MM.1S (cell line): ENCODE measurements around the gene TNP2.

Experiments
- DNase-seq: peaks from one replicate; pipeline ENCODE4 v3.0.0-alpha.2; 2015
- H2AFZ ChIP-seq: fragments of 300-600 bp; sonication (generic); 2 replicates; pipeline ENCODE4 v1.6.0; 2016; ENCODE audit warnings: antibody characterized with exemption, low read length
- H3F3A ChIP-seq: fragments of 300-600 bp; sonication (generic); 2 replicates; pipeline ENCODE4 v1.6.1; 2016; ENCODE audit warnings: mild to moderate bottlenecking, antibody characterized with exemption, low read length, moderate library complexity, mixed read lengths; ENCODE audit not compliant: insufficient read depth
- H3K27ac ChIP-seq: fragments of 300-600 bp; sonication (generic); 2 replicates; pipeline ENCODE4 v1.5.1; 2016; ENCODE audit warnings: mild to moderate bottlenecking, low read length
- H3K27me3 ChIP-seq: fragments of 300-600 bp; sonication (generic); replicated peaks from 2 replicates; pipeline ENCODE4 v1.6.0; 2016; ENCODE audit warnings: low read length; ENCODE audit not compliant: insufficient read depth
- H3K36me3 ChIP-seq: fragments of 300-600 bp; sonication (generic); replicated peaks from 2 replicates; pipeline ENCODE4 v1.6.1; 2016; ENCODE audit warnings: mild to moderate bottlenecking, low read length, mixed read lengths; ENCODE audit not compliant: insufficient read depth
- H3K4me1 ChIP-seq: fragments of 300-600 bp; sonication (generic); 2 replicates; pipeline ENCODE4 v1.6.1; 2016; ENCODE audit warnings: low read length, mixed read lengths
- H3K4me2 ChIP-seq: fragments of 300-600 bp; sonication (generic); 2 replicates; pipeline ENCODE4 v1.6.0; 2016; ENCODE audit warnings: low read depth, low read length
- H3K4me3 ChIP-seq: fragments of 300-600 bp; sonication (generic); 2 replicates; pipeline ENCODE4 v1.5.1; 2016; ENCODE audit warnings: low read length, mixed read lengths
- H3K79me2 ChIP-seq: fragments of 300-600 bp; sonication (generic); 2 replicates; pipeline ENCODE4 v1.6.1; 2016; ENCODE audit warnings: mixed run types, low read length, mixed read lengths
- H3K9ac ChIP-seq: fragments of 300-600 bp; sonication (generic); 2 replicates; pipeline ENCODE4 v1.6.1; 2016; ENCODE audit warnings: low read length, mixed read lengths
- H3K9me2 ChIP-seq: fragments of 300-600 bp; sonication (generic); replicated peaks from 2 replicates; pipeline ENCODE4 v1.6.1; 2016; ENCODE audit warnings: mild to moderate bottlenecking, low read length, mixed read lengths; ENCODE audit not compliant: insufficient read depth
- H3K9me3 ChIP-seq: fragments of 300-600 bp; sonication (generic); replicated peaks from 2 replicates; pipeline ENCODE4 v1.6.1; 2016; ENCODE audit warnings: mild to moderate bottlenecking, low read length, mixed read lengths; ENCODE audit not compliant: insufficient read depth
- H4K20me1 ChIP-seq: fragments of 300-600 bp; sonication (generic); 2 replicates; pipeline ENCODE4 v1.6.1; 2016; ENCODE audit warnings: mild to moderate bottlenecking, low read length, moderate library complexity, mixed read lengths; ENCODE audit not compliant: insufficient read depth
- EZH2 ChIP-seq: fragments of 300-600 bp; sonication (generic); optimal IDR thresholded peaks from 2 replicates; pipeline ENCODE3; 2017; ENCODE audit warnings: low read depth, mild to moderate bottlenecking, antibody characterized with exemption, low read length, mixed read lengths
- EZH2phosphoT487 ChIP-seq: fragments of 300-600 bp; sonication (generic); IDR thresholded peaks from 2 replicates; pipeline ENCODE4 v1.6.1; 2018; ENCODE audit warnings: antibody characterized with exemption, low read length
- TF ChIP-seq, protein P1 (sequence below): fragments of 300-600 bp; sonication (generic); IDR thresholded peaks from 2 replicates; pipeline ENCODE4 v1.5.1; 2016; ENCODE audit warnings: antibody characterized with exemption, low read length, mixed read lengths

Gene TNP2

DNA sequence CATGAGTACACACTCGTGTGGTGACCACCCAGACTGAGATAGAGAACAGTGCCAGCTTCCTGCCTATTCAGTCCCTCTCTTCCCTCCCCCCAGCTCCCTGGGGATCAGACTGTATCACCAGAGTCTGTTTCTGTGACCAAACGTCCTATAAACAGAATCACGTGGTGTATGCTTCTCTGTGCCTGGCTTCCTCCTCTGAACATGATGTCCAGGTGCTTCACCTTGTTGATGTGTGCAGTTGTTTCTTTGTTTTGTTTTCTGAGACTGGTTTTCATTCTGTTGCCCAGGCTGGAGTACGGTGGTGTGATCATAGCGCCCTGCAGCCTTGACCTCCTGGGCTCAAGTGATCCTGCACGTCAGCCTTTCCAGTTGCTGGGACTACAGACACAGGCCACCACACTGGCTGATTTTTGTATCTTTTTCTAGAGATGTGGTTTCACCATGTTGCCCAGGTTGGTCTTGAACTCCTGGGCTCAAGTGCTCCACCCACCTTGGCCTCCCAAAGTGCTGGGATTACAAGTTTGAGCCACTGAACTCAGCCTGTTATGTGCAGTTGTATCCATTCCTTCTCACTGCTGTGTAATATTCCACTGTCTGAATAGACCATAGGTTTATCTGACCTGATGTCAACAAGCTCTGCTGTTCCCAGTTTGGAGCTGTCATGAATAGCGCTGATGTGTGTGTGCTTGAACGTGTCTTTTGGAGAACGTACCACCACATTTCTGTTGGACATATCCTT is 40.9 kb upstream of the TNP2 start:
- TF ChIP-seq EZH2phosphoT487: no peak
- TF ChIP-seq, protein P1, sequence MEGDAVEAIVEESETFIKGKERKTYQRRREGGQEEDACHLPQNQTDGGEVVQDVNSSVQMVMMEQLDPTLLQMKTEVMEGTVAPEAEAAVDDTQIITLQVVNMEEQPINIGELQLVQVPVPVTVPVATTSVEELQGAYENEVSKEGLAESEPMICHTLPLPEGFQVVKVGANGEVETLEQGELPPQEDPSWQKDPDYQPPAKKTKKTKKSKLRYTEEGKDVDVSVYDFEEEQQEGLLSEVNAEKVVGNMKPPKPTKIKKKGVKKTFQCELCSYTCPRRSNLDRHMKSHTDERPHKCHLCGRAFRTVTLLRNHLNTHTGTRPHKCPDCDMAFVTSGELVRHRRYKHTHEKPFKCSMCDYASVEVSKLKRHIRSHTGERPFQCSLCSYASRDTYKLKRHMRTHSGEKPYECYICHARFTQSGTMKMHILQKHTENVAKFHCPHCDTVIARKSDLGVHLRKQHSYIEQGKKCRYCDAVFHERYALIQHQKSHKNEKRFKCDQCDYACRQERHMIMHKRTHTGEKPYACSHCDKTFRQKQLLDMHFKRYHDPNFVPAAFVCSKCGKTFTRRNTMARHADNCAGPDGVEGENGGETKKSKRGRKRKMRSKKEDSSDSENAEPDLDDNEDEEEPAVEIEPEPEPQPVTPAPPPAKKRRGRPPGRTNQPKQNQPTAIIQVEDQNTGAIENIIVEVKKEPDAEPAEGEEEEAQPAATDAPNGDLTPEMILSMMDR: no peak
- no peak for TF ChIP-seq EZH2
- H3K27me3 ChIP-seq: no peaks in the 10 kb centered on the region
- H3K9me2 ChIP-seq: no peaks in the 10 kb centered on the region
- peak overlapping the region; percentile 100 for H3K27ac ChIP-seq
- peak overlapping the region; percentile 93 for H3K4me2 ChIP-seq
- peaks cover 46% of the 10 kb centered on the region for H3K4me1 ChIP-seq
- H2AFZ ChIP-seq: no peak overlapping the region
- no peaks in the 10 kb centered on the region for H3K9me3 ChIP-seq
- peak; percentile 89 for DNase-seq
- H3K4me3 ChIP-seq: peak overlapping the region; percentile 32
- peaks cover 45% of the 10 kb centered on the region for H3F3A ChIP-seq
- H3K79me2 ChIP-seq: no peaks in the 10 kb centered on the region
- H4K20me1 ChIP-seq: no peaks in the 10 kb centered on the region
- H3K9ac ChIP-seq: peak overlapping the region; percentile 86
- no peaks in the 10 kb centered on the region for H3K36me3 ChIP-seq

DNA sequence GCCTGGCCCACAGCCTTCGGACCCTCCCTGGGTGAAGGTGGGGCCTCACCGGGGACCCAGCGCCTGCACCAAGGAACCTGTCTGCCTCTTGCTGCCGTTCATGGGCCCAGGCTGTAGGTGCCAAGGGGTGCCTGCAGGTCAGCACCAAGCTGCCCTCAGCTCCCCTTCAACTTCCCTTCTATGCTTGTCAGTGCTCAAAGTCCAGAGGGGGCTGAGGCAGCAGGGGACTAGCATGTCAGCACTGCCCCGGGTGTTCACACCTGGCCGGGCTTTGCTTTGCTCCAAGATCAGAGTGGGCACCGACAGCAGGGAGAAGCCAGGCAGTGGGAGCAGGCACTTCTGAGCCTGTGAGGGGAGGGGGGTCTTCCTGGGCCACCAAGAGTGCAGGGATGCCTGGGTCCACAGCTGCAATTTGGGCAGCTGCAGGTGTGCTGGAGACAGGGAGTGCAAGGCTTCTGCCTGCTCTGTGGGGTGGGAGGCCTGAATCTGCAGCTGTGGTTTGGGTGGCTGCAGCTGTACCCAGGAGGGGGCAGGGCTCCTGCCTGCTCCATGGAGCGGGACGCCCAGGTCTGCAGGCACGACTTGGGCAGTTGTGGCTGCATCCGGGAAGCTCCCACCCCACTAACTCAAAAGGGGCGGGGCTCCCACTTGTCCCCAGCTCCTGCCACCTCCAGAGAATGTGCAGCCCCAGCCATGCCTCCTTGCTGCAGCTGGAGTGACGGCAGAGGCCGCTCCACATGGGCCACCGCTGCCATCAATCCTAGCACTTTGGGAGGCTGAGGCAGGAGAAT is 39.6 kb upstream of the TNP2 start:
- Histone ChIP-seq H3K36me3 (no peaks in the 10 kb centered on the region), H3K27ac (peak overlapping the region; percentile 100), H4K20me1 (no peaks in the 10 kb centered on the region), H3F3A (peaks cover 45% of the 10 kb centered on the region), H3K4me3 (no peak overlapping the region), H3K9me2 (no peaks in the 10 kb centered on the region), H3K27me3 (no peaks in the 10 kb centered on the region), H3K4me2 (peak overlapping the region; percentile 93; the same call in 1 of the 2 replicates), H3K4me1 (peaks cover 46% of the 10 kb centered on the region), H3K9me3 (no peaks in the 10 kb centered on the region), H3K79me2 (no peaks in the 10 kb centered on the region), H3K9ac (peak overlapping the region; percentile 86), H2AFZ (no peak overlapping the region)
- TF ChIP-seq EZH2 (no peak), EZH2phosphoT487 (no peak)
- TF ChIP-seq, protein P1: no peak
- DNase-seq: peak; percentile 84

DNA sequence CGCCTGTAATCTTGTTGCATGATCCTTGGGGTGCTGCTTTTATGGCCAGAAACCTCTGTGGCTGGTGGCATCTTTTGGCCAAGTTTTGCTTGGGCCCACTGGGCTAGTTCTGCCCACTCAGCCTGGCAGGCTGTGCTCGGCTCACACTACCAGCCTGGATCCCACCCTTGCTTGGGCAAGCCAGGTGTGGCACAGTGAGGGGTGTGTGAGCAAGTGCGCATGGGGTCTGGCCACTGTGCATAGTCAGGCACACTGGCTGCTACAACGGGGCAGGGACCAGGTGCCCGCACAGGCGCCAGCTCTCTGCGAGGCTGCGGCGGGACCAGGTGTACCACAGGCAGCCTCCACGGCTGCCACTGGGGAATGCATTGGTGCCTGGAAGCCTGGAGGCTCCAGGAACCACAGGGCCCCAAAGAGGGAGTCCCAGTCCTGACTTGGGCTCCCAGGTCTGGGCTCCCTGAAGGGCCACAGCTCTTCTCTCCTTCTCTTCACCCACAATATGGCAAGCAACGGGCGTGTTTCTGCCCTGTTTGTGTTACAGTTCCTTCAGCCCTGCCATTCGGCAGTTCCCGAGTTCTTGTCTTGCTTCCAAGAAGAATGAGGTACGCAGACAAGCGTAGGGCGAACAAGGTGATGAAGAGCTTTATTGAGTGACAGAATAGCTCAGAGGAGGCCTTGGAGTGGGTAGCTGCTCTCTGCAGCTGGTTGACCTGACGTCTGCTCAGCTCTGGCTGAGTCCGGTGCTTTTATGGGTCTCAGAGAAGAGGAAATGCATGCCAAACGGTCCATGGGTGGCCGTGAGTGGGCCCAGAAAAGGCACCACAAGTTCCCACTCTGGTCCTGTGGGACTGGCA is 38.7 kb upstream of the TNP2 start:
- Histone ChIP-seq H3K4me3 (no peak overlapping the region), H3K9ac (no peak overlapping the region), H3K9me2 (no peaks in the 10 kb centered on the region), H3K4me1 (peaks cover 48% of the 10 kb centered on the region), H3K79me2 (no peaks in the 10 kb centered on the region), H3K4me2 (no peak overlapping the region), H2AFZ (no peak overlapping the region), H4K20me1 (no peaks in the 10 kb centered on the region), H3K27me3 (no peaks in the 10 kb centered on the region), H3F3A (peaks cover 44% of the 10 kb centered on the region), H3K27ac (peak overlapping the region; percentile 100; the same call in 1 of the 2 replicates), H3K9me3 (no peaks in the 10 kb centered on the region), H3K36me3 (no peaks in the 10 kb centered on the region)
- no peak for DNase-seq
- no peak for TF ChIP-seq EZH2phosphoT487
- no peak for TF ChIP-seq EZH2
- TF ChIP-seq, protein P1: no peak
